NCI-H2227 treated with DMSO at 0.1 percent for 48 hours (cell line): ENCODE results near the gene ZNF136.

Experiments
- DNase-seq: peaks from one replicate; lab custom pipeline; 2025; lab: John Stamatoyannopoulos, UW

Gene ZNF136

GRCh38 chr19:12162882-12163806, at the start of gene ZNF136:
Gene ZNF136, plus strand, starts transcription at chr19:12163096. Its CDS starts 108 bp downstream, at chr19:12163204.
- peak; percentile 68 for DNase-seq

GRCh38 chr19:12113121-12113520, 49.8 kb upstream of the ZNF136 start:
- DNase-seq = no peak

- no peak for DNase-seq
These were observed 45.5 kb upstream of the ZNF136 start for GRCh38 chr19:12117201-12117970.

DNA sequence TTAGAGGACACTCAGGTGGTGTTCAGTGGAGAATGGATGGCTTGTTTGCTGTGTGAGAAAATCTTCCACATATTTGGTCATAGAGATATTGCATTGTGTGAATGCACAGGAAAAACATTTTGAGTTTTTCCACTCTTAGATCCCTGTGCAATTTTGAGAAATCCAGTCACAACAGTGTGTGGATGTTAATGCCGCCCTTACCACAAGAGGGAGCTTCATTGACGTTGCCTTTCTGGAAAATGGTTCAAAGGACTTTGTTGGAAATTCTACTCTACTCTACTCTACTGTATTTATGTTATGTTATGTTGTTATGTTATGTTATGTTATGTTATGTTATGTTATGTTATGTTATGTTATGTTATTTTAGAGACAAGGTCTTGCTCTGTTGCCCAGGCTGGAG, 36.2 kb upstream of the ZNF136 start:
- DNase-seq = no peak

- no peak for DNase-seq
These were observed 29.8 kb upstream of the ZNF136 start for GRCh38 chr19:12133069-12133468.

DNA sequence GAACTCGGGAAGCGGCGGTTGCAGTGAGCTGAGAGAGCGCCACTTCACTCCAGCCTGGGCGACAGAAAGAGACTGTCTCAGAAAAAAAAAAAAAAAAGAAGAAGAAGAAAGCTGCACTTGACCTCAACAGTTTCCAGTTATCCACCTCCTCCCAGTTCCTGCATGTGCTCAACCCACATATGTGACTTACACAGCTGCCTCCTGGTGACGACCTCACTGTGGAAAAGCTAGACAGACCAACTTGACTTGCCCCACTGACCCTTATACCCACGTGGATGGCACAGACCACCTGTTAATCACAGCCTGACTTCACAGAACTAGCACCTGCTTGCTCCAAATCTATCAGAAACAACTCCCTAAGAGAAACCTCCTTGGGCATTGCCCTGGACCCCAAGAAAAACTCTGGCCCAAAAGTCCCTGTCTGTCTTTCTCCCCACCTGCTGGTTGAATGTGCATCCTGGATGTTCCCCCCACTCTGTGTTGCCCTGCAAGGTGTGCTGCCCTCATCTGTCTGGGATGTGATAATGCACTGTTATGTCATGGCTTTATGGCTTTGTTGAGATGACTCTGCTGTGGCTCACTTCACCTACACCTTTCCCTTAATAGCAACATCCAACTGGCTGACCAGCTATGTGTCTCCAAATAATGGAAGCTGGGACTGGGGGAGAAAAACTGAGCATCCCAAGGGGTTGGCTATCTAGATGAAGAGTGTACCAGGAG, 25.5 kb upstream of the ZNF136 start:
- DNase-seq = no peak

DNA sequence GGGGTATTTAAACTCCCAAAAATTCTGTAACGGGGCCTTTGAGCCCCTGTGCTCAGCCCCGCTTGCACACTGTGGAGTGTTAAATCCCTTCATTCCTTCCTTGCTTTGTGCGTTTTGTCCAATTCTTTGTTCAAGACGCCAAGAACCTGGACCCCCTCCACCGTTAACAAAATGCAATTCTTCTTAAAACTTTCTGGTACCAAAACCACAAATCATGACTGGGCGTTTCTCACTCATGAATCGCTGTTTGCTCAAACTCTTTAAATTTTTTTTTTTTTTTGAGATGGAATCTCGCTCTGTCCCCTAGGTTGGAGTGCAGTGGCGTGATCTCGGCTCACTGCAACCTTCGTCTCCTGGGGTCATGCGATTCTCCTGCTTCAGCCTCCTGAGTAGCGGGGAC, 23.6 kb upstream of the ZNF136 start:
- DNase-seq = no peak

DNA sequence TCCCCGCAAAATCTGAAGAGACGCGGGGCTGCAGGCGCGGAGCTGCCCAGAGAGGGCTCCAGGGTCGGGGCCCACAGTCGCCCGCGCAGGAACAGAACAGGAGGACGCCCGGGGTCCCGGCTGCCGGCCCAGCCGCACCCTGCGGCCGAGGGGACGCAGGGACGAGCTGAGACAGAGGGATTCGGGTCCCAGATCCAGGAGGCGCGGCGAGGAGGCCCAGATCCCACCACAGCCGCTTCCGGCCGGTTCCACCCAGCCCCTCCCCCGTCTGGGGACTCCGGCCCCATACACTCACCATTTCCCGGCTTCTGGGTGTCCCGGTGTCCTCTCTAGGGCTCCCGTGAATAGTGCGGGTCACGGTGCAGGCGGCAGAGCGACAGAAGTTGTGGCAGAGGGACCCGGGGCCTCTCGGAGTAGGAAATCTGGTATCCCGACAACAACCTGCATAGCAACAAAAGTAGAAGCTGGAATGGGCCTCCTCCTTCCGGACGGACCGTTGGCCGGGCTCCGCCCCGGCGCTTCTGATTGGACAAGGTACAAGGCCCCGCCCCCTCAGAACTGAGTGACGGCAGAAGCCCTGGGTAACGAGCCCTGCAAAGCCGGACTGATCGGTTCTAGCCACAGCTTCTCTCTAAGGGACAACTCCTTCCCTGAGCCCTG, 22.9 kb upstream of the ZNF136 start, which contains the start of gene ZNF20:
Gene ZNF20, minus strand, starts transcription at position 466 of the 660 bp plus-strand sequence. Its CDS starts 168 bp downstream, at position 298.
- peak; percentile 82 for DNase-seq

- DNase-seq = peak; percentile 55
These were observed 22.1 kb upstream of the ZNF136 start for GRCh38 chr19:12140545-12141404.

DNA sequence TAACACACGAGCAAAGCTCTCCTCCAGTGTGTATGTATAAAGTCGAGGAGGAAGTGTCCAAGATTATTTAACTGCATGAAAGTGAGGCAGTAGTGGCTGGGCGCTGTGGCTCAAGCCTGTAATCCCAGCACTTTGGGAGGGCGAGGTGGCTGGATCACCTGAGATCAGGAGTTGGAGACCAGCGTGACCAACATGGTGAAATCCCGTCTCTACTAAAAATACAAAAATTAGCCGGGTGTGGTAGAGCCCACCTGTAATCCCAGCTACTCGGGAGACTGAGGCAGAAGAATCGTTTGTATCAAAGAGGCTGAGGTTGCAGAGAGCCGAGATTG, 21.5 kb upstream of the ZNF136 start:
- no peak for DNase-seq

DNA sequence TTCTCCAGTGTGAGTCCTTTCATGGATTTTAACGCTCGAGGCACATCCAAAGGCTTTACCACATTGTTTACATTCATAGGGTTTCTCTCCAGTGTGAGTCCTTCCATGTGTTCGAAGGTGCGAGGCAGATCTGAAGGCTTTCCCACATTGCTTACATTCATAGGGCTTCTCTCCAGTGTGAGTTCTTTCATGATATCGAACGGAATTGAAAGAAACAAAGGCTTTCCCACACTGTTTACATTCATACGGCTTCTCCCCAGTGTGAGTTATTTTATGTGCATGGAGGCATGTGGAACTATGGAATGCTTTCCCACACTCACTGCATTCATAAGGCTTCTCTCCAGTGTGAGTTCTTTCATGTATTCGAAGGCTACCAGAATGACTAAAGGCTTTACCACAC, 17.5 kb upstream of the ZNF136 start:
- no peak for DNase-seq

DNA sequence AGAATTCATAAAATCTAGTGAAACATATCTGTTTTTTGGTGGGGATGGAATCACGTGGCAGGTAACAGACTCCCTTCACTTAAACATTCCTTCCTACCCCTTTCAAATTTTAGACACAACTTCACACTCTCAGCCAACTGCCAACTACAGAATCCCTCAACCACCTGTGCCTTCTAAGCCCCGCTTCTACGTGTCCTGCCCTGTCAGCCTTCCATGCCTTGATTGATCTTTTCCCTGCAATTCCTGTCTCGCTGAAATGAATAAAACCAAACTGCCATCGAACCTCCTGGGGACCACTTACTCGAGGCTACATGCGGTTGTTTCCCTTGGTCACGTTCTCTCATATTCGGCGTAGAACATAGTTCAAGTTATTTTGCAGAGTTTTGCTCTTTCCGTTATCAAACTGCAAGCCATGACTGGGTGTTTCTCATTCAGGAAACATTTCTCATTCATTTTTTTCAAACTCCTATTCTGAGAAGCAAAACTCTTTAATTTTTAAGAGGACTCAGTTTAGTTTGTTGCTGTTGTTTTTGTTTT, 7.5 kb upstream of the ZNF136 start:
- DNase-seq = no peak

GRCh38 chr19:12156223-12157058, 6.5 kb upstream of the ZNF136 start, which contains the start of gene ZNF625:
Gene ZNF625, minus strand, starts transcription at chr19:12156734. Its CDS starts 176 bp downstream, at chr19:12156558.
- peak; percentile 65 for DNase-seq

- no peak for DNase-seq
These were observed 3.0 kb upstream of the ZNF136 start for GRCh38 chr19:12159773-12160414.

DNA sequence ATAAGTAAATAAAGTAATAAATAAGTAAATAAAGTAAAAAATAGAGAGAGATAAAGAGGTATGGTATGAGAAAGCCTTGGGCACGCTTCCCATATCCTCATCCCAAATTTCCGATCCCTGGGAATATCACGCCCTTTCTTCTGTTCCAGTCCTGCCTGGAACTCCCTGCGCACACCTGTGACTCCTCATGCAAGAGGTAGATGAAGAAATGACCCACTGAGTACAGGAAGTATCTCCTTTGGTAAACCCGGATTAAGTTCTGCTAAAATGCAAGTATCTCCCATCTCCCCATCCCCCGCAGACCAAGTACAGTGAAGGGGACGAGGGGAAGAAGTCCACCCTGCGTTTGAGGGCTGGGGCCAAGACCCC, 399 bp upstream of the ZNF136 start:
- DNase-seq = no peak

DNA sequence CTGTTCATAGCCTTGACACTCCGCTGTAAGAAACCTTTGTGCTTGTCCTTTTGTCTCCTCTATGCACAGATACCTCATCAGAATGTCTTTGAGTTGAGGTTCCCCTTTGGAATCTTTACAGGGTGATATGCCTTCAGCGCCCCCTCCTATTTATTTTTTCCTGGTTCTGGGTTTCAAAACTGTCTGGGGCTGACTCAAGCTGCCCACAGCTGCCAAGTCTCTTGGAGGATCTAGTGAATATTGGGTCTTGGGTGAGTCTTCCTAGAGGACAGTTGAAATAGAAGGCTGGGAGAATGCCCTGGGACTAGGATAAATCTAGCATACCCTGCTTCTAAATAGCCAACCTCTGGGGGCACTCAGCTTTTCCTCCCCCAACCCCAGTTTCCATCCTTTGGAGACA, 930 bp downstream of the ZNF136 start:
- no peak for DNase-seq

DNA sequence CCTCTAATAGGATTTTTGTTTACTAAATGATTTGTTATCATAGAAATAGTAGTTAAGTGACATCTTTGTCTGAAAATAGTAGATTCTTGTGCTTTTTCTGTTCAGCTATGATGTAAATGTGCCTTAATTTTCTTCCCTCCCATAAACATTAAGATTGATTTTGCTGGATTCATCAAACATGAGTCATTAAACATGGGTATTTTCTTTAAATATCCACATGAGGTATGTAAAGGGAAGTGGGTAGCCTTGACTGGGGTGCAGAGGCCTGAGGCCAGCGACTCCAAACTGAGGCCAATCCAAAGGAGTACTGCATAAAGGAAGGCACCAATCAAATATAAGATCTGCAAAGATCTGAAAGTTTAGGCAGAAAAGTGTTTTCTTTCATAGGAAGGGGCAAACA, 3.7 kb downstream of the ZNF136 start:
- no peak for DNase-seq

GRCh38 chr19:12180377-12180776, 17.5 kb downstream of the ZNF136 start:
- DNase-seq = no peak

DNA sequence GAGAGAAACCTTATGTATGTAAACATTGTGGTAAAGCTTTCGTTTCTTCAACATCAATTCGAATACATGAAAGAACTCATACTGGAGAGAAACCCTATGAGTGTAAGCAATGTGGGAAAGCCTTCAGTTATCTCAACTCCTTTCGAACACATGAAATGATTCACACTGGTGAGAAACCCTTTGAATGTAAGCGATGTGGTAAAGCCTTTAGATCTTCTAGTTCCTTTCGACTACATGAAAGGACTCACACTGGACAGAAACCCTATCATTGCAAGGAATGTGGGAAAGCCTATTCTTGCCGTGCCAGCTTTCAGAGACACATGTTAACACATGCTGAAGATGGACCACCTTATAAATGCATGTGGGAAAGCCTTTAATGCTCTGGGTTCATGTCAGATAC, 24.7 kb downstream of the ZNF136 start:
- no peak for DNase-seq
